Neural progenitor cell (in vitro differentiated cells): Measurements from ENCODE around the gene TARS1. TPM values are rescaled to one million over a fixed set of nuclear protein-coding genes. Genes with fewer than 3 reads are reported as not detected.

Experiments used
- DNase-seq: peaks from one replicate; pipeline ENCODE4 v3.0.0-alpha.2; 2016; ENCODE audit warnings: low spot score
- H2AFZ ChIP-seq: fragments of 200-600 bp; sonication (generic); replicated peaks from 2 replicates; pipeline ENCODE4 v1.6.1; 2016; ENCODE audit warnings: antibody characterized with exemption
- H3F3A ChIP-seq: fragments of 200-600 bp; sonication (generic); 2 replicates; pipeline ENCODE4 v1.6.1; 2016; ENCODE audit warnings: antibody characterized with exemption, low read depth
- H3K27ac ChIP-seq: fragments of 200-600 bp; sonication (generic); 2 replicates; pipeline ENCODE4 v1.5.1; 2016; ENCODE audit warnings: mild to moderate bottlenecking
- H3K27me3 ChIP-seq: fragments of 200-600 bp; sonication (generic); 2 replicates; pipeline ENCODE4 v1.6.1; 2016; ENCODE audit warnings: mild to moderate bottlenecking, moderate library complexity
- H3K36me3 ChIP-seq: fragments of 200-600 bp; sonication (generic); 2 replicates; pipeline ENCODE4 v1.5.1; 2016
- H3K4me1 ChIP-seq: fragments of 200-600 bp; sonication (generic); 2 replicates; pipeline ENCODE4 v1.6.1; 2016; ENCODE audit warnings: mixed run types
- H3K4me2 ChIP-seq: fragments of 200-600 bp; sonication (generic); 2 replicates; pipeline ENCODE4 v1.6.1; 2016
- H3K4me3 ChIP-seq: fragments of 200-600 bp; sonication (generic); 2 replicates; pipeline ENCODE4 v1.5.1; 2016
- H3K79me2 ChIP-seq: fragments of 200-600 bp; sonication (generic); 2 replicates; pipeline ENCODE4 v1.6.1; 2016; ENCODE audit warnings: low read depth
- H3K9ac ChIP-seq: fragments of 200-600 bp; sonication (generic); 2 replicates; pipeline ENCODE4 v1.6.1; 2016
- H3K9me3 ChIP-seq: fragments of 200-600 bp; sonication (generic); 2 replicates; pipeline ENCODE4 v1.5.1; 2016; ENCODE audit warnings: low read depth
- H4K20me1 ChIP-seq: fragments of 200-600 bp; sonication (generic); 2 replicates; pipeline ENCODE4 v1.6.1; 2016; ENCODE audit warnings: low read depth
- H3K27ac Mint-ChIP-seq: 3 replicates; pipeline ENCODE4 v1.8.0; 2021; ENCODE audit warnings: mixed read lengths
- H3K27me3 Mint-ChIP-seq: 2 replicates; pipeline ENCODE4 v1.8.0; 2022; ENCODE audit warnings: low read depth, mild to moderate bottlenecking, inconsistent platforms, moderate library complexity, mixed read lengths; ENCODE audit not compliant: insufficient read depth
- H3K36me3 Mint-ChIP-seq: 3 replicates; pipeline ENCODE4 v1.8.0; 2021; ENCODE audit warnings: mixed read lengths
- H3K4me1 Mint-ChIP-seq: 3 replicates; pipeline ENCODE4 v1.8.0; 2021; ENCODE audit warnings: mixed read lengths
- H3K4me3 Mint-ChIP-seq: 3 replicates; pipeline ENCODE4 v1.8.0; 2021; ENCODE audit warnings: mild to moderate bottlenecking, moderate library complexity, mixed read lengths
- H3K9me3 Mint-ChIP-seq: 3 replicates; pipeline ENCODE4 v1.8.0; 2020; ENCODE audit warnings: mixed read lengths
- EZH2 ChIP-seq: fragments of 200-600 bp; sonication (generic); IDR thresholded peaks from 2 replicates; pipeline ENCODE4 v1.6.1; 2017; ENCODE audit warnings: antibody characterized with exemption, mild to moderate bottlenecking, moderate library complexity
- EZH2phosphoT487 ChIP-seq: fragments of 200-600 bp; sonication (generic); IDR thresholded peaks from 2 replicates; pipeline ENCODE4 v1.6.1; 2017; ENCODE audit warnings: antibody characterized with exemption
- total RNA-seq: library from RNA; depleted of rRNA; stranded (reverse); fragments of >200 nt; gene quantifications from 2 replicates; pipeline ENCODE4 v1.2.3, GENCODE V29; 2015; ENCODE audit warnings: low replicate concordance
- TF ChIP-seq, protein P1 (sequence below): fragments of 200-600 bp; sonication (generic); IDR thresholded peaks from 2 replicates; pipeline ENCODE4 v1.5.1; 2017; ENCODE audit warnings: antibody characterized with exemption, mild to moderate bottlenecking

Gene TARS1
- total RNA-seq, 1 donor from 2014 or later = 123 TPM

- no peak overlapping the region for H3K4me2 ChIP-seq
- H3K4me3 ChIP-seq = no peak overlapping the region
- Mint-ChIP-seq H3K27ac (no peak overlapping the region), H3K9me3 (no peaks in the 10 kb centered on the region), H3K4me3 (no peak overlapping the region), H3K4me1 (peaks cover 5% of the 10 kb centered on the region), H3K27me3 (no peaks in the 10 kb centered on the region), H3K36me3 (no peaks in the 10 kb centered on the region)
- DNase-seq = no peak
- no peaks in the 10 kb centered on the region for H3F3A ChIP-seq
- H3K9ac ChIP-seq = no peak overlapping the region
- peaks cover 13% of the 10 kb centered on the region for H3K4me1 ChIP-seq
- H2AFZ ChIP-seq = no peak overlapping the region
- H3K27ac ChIP-seq = no peak overlapping the region
- H3K9me3 ChIP-seq = no peaks in the 10 kb centered on the region
- no peaks in the 10 kb centered on the region for H3K27me3 ChIP-seq
- TF ChIP-seq EZH2phosphoT487 (no peak), EZH2 (no peak)
- TF ChIP-seq, protein P1, sequence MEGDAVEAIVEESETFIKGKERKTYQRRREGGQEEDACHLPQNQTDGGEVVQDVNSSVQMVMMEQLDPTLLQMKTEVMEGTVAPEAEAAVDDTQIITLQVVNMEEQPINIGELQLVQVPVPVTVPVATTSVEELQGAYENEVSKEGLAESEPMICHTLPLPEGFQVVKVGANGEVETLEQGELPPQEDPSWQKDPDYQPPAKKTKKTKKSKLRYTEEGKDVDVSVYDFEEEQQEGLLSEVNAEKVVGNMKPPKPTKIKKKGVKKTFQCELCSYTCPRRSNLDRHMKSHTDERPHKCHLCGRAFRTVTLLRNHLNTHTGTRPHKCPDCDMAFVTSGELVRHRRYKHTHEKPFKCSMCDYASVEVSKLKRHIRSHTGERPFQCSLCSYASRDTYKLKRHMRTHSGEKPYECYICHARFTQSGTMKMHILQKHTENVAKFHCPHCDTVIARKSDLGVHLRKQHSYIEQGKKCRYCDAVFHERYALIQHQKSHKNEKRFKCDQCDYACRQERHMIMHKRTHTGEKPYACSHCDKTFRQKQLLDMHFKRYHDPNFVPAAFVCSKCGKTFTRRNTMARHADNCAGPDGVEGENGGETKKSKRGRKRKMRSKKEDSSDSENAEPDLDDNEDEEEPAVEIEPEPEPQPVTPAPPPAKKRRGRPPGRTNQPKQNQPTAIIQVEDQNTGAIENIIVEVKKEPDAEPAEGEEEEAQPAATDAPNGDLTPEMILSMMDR = no peak
- H4K20me1 ChIP-seq = no peaks in the 10 kb centered on the region
- no peaks in the 10 kb centered on the region for H3K79me2 ChIP-seq
- no peaks in the 10 kb centered on the region for H3K36me3 ChIP-seq
Observed at GRCh38 chr5:33401482-33402390, 39.0 kb upstream of the TARS1 start.

DNA sequence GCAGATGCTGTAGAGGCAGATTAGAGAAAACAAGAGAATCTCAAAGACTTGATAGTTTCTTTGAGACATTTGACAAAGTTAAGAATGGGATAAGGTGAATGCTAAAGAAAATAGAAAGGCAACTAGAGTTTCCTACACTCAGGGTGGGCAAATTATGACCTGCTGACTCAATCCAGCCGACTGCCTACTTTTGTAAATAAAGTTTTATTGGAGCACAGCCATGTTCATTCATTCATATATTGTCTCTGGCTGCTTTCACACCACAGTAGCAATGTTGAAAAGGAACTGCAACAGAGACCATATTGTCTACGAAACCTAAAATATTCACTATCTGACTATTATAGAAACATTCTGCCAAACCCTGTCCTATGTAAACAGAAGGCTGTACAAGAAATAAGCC is 37.6 kb upstream of the TARS1 start:
- H3K4me1 Mint-ChIP-seq = peaks cover 5% of the 10 kb centered on the region
- no peaks in the 10 kb centered on the region for H3K27me3 ChIP-seq
- no peak for TF ChIP-seq EZH2phosphoT487
- TF ChIP-seq, protein P1 = no peak
- no peak for TF ChIP-seq EZH2
- no peaks in the 10 kb centered on the region for H3K36me3 Mint-ChIP-seq
- no peak overlapping the region for H3K27ac ChIP-seq
- H3K4me3 ChIP-seq = no peak overlapping the region
- H3K4me3 Mint-ChIP-seq = no peak overlapping the region
- H3K4me1 ChIP-seq = peaks cover 13% of the 10 kb centered on the region
- H4K20me1 ChIP-seq = no peaks in the 10 kb centered on the region
- H3K27me3 Mint-ChIP-seq = no peaks in the 10 kb centered on the region
- no peak overlapping the region for H3K4me2 ChIP-seq
- H2AFZ ChIP-seq = no peak overlapping the region
- no peaks in the 10 kb centered on the region for H3F3A ChIP-seq
- DNase-seq = no peak
- H3K79me2 ChIP-seq = no peaks in the 10 kb centered on the region
- no peaks in the 10 kb centered on the region for H3K9me3 ChIP-seq
- no peaks in the 10 kb centered on the region for H3K9me3 Mint-ChIP-seq
- H3K27ac Mint-ChIP-seq = no peak overlapping the region
- no peak overlapping the region for H3K9ac ChIP-seq
- no peaks in the 10 kb centered on the region for H3K36me3 ChIP-seq

GRCh38 chr5:33408816-33409215 is 31.9 kb upstream of the TARS1 start:
- H3K9me3 Mint-ChIP-seq = no peaks in the 10 kb centered on the region
- no peak overlapping the region for H3K4me3 Mint-ChIP-seq
- DNase-seq = no peak
- Histone ChIP-seq H3K9ac (no peak overlapping the region), H3K4me2 (no peak overlapping the region), H3K27me3 (no peaks in the 10 kb centered on the region), H3K4me3 (no peak overlapping the region), H3K36me3 (no peaks in the 10 kb centered on the region), H4K20me1 (no peaks in the 10 kb centered on the region), H3K4me1 (peaks cover 8% of the 10 kb centered on the region), H3F3A (no peaks in the 10 kb centered on the region), H2AFZ (no peak overlapping the region), H3K27ac (no peak overlapping the region), H3K79me2 (no peaks in the 10 kb centered on the region), H3K9me3 (no peaks in the 10 kb centered on the region)
- H3K27me3 Mint-ChIP-seq = no peaks in the 10 kb centered on the region
- H3K36me3 Mint-ChIP-seq = no peaks in the 10 kb centered on the region
- H3K27ac Mint-ChIP-seq = no peak overlapping the region
- no peak for TF ChIP-seq EZH2phosphoT487
- no peak for TF ChIP-seq EZH2
- TF ChIP-seq, protein P1 = no peak
- peaks cover 5% of the 10 kb centered on the region for H3K4me1 Mint-ChIP-seq
